ENCODE data around the gene PLXND1.

PLXND1 gene

DNA sequence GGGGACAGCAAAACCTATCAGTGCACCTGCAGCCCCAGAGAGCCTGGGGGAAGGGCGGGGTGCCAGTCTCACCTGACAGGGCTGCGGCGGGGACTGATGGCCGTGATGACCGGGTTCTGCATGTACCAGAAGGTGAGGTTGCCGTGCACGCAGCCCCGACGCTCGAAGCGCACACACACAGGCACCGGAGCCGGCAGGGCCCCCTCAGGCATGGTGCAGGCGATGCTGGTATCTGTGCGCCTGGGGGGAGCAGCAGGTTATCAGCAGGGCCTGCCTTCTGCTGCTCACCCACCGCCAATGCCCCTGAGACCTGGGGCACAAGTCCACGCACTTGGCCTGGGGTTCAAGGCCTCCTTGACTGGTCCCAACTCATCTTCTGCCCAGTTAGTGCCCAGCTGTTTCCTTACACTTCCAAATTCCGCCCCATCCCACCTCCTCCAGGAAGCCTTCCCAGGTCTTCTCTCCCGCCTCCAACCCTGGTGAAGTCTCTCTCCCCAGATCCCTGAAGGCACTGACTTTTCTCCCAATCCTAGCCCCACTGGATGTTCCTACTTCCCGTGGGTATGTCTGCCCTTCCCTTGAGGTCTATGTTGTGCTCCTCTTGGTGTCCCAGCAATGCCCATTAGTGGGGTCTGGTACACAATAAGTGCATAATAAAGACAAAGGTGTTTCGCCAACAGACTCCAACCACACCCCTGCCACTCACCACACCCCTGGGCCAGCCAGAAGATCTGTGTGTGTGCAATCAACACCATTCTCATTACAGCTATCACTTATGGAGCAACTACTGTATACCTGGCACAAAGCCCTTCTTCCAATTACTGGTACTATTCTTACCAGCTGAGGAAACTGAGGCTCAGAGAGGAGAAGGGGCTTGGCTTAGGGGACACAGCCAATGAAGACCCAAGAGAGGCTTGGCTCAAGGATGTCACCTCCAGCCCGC is 34.6 kb downstream of the PLXND1 start:
- no peak overlapping the region for H3K4me3 ChIP-seq (ENCODE audit: low read depth, low read length)
- no peak for DNase-seq (ENCODE audit: low read depth)
- TF ChIP-seq, protein P1, sequence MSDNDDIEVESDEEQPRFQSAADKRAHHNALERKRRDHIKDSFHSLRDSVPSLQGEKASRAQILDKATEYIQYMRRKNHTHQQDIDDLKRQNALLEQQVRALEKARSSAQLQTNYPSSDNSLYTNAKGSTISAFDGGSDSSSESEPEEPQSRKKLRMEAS (IDR thresholded peaks at IDR 0.05; ENCODE audit: low read depth, low read length): no peak
- TF ChIP-seq, protein P2, sequence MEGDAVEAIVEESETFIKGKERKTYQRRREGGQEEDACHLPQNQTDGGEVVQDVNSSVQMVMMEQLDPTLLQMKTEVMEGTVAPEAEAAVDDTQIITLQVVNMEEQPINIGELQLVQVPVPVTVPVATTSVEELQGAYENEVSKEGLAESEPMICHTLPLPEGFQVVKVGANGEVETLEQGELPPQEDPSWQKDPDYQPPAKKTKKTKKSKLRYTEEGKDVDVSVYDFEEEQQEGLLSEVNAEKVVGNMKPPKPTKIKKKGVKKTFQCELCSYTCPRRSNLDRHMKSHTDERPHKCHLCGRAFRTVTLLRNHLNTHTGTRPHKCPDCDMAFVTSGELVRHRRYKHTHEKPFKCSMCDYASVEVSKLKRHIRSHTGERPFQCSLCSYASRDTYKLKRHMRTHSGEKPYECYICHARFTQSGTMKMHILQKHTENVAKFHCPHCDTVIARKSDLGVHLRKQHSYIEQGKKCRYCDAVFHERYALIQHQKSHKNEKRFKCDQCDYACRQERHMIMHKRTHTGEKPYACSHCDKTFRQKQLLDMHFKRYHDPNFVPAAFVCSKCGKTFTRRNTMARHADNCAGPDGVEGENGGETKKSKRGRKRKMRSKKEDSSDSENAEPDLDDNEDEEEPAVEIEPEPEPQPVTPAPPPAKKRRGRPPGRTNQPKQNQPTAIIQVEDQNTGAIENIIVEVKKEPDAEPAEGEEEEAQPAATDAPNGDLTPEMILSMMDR (IDR thresholded peaks at IDR 0.05; ENCODE audit: low read depth, low read length): no peak
- TF ChIP-seq POLR2A (IDR thresholded peaks at IDR 0.05; ENCODE audit: extremely low read depth, insufficient read length): no peak
- TF ChIP-seq MYC (IDR thresholded peaks at IDR 0.05; ENCODE audit: low read depth, low read length): no peak

DNA sequence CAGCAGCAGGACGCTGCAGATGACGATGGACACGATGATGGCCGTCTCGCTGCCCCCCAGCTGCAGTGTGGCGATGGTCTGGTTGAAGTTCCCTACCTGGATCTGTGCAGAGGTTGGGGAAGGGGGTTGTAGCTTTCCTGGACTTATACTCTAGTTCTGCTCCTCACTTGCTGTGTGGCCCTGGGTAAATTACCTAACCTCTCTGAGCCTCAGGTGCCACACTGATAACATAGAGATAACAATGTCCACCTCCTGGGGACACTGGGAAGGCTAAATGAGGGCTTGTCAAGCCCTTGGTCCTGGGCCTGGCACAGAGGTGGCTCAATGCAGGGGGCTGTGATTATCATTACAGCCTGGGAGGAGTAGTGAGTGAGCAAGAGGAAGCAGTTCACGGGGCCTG is 36.6 kb downstream of the PLXND1 start:
- TF ChIP-seq, protein P2 (IDR thresholded peaks at IDR 0.05; ENCODE audit: low read depth, low read length): no peak
- TF ChIP-seq, protein P1 (IDR thresholded peaks at IDR 0.05; ENCODE audit: low read depth, low read length): no peak
- TF ChIP-seq MYC (IDR thresholded peaks at IDR 0.05; ENCODE audit: low read depth, low read length) (no peak), POLR2A (IDR thresholded peaks at IDR 0.05; ENCODE audit: extremely low read depth, insufficient read length) (no peak)

DNA sequence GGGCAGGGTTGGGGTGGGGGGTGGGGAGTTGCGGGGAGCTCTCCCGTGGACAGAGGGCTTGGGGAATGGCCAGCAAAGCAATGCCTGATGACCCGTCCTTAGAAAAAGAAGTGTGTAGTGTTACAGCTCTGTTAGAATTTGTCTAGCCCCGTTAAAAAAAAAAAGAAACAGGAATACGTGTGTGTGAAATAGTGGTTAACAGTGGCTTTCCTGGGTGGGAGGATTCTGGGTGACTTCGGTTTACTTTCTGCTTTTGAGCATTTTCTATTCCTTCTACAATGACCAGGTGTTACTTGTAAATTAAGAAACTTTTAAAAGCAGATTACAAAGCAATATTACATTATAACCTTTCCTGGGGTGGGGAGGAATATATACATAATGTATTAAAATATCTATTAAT is 38.5 kb downstream of the PLXND1 start:
- H3K4me3 ChIP-seq (ENCODE audit: low read depth, low read length): no peak overlapping the region
- DNase-seq (ENCODE audit: low read depth): no peak
- TF ChIP-seq MYC (IDR thresholded peaks at IDR 0.05; ENCODE audit: low read depth, low read length): no peak
- TF ChIP-seq, protein P1 (IDR thresholded peaks at IDR 0.05; ENCODE audit: low read depth, low read length): no peak
- no peak for TF ChIP-seq POLR2A (IDR thresholded peaks at IDR 0.05; ENCODE audit: extremely low read depth, insufficient read length)
- TF ChIP-seq, protein P2 (IDR thresholded peaks at IDR 0.05; ENCODE audit: low read depth, low read length): no peak

More for the DNA sequence above, 36.6 kb downstream of the PLXND1 start:
- DNase-seq (ENCODE audit: low read depth): no peak
- no peak overlapping the region for H3K4me3 ChIP-seq (ENCODE audit: low read depth, low read length)

DNA sequence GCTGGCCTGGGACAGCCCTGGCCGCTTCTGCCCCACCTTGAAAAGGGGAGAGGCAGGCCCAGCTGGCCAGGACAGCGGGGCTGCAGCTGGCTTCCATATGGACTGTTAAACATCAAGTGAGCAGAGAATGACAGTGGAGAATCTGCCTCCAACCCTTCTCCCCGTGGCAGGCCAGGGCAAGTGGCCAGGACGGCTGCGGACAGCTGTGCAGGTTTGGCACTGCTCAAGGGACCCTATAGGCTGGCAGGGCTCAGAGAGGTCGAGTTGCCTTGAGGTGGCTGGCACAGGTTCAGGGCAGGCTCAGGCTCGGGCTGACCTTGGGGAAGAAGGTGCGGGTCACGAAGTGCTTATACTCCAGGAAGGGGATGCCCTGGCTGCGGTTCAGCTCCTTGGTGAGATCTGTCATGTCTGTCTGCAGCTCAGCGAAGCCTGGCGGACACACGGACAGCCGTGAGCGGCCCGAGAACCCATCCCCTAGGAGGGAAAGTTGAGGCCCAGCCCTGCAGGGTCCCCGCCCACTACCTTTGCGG is 39.2 kb downstream of the PLXND1 start:
- no peak for DNase-seq (ENCODE audit: low read depth)
- TF ChIP-seq MYC (IDR thresholded peaks at IDR 0.05; ENCODE audit: low read depth, low read length) (no peak), POLR2A (IDR thresholded peaks at IDR 0.05; ENCODE audit: extremely low read depth, insufficient read length) (no peak)
- TF ChIP-seq, protein P1 (IDR thresholded peaks at IDR 0.05; ENCODE audit: low read depth, low read length): no peak
- TF ChIP-seq, protein P2 (IDR thresholded peaks at IDR 0.05; ENCODE audit: low read depth, low read length): no peak
- no peak overlapping the region for H3K4me3 ChIP-seq (ENCODE audit: low read depth, low read length)

DNA sequence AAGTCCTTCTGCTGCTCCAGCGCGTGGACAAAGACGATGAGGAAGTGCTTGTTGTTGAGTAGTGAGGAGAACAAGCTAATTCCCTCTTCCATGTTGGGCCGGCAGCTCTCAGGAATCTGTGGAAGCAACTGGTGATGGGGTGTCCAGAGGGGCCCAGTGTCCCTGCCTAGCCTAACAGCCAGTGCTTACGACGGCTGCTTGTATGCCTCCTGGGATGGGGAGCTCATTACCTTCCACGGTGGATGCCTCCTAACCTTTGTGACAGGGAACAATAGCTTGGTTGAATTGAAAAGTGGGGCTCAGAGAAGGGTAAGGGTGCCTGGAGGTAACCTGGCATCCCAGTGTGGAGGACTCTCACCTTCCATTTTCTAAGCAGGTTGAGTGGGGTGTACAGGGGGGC is 40.6 kb downstream of the PLXND1 start:
- no peak for DNase-seq (ENCODE audit: low read depth)
- H3K4me3 ChIP-seq (ENCODE audit: low read depth, low read length): no peak overlapping the region
- TF ChIP-seq MYC (IDR thresholded peaks at IDR 0.05; ENCODE audit: low read depth, low read length): no peak
- TF ChIP-seq POLR2A (IDR thresholded peaks at IDR 0.05; ENCODE audit: extremely low read depth, insufficient read length): no peak
- TF ChIP-seq, protein P2 (IDR thresholded peaks at IDR 0.05; ENCODE audit: low read depth, low read length): no peak
- TF ChIP-seq, protein P1 (IDR thresholded peaks at IDR 0.05; ENCODE audit: low read depth, low read length): no peak

Measured in NB4 (cell line).